GM21576 (cell line): Measurements from ENCODE around the gene SRPK1.
"Not testable (repeated sequence)": the region's sequence is repeated elsewhere in the genome, so short reads cannot be mapped to it uniquely, and the experiment has no call there.

Experiments used
- ATAC-seq: cut with Tn5 transposase; IDR thresholded peaks from one replicate; pipeline ENCODE4 v1.9.1; 2021; ENCODE audit warnings: mild to moderate bottlenecking, moderate library complexity; ENCODE audit not compliant: unreplicated experiment

The SRPK1 gene

GRCh38 chr6:35931873-35932272 lies 11.0 kb upstream of the SRPK1 start:
- ATAC-seq, result not testable (repeated sequence)

DNA sequence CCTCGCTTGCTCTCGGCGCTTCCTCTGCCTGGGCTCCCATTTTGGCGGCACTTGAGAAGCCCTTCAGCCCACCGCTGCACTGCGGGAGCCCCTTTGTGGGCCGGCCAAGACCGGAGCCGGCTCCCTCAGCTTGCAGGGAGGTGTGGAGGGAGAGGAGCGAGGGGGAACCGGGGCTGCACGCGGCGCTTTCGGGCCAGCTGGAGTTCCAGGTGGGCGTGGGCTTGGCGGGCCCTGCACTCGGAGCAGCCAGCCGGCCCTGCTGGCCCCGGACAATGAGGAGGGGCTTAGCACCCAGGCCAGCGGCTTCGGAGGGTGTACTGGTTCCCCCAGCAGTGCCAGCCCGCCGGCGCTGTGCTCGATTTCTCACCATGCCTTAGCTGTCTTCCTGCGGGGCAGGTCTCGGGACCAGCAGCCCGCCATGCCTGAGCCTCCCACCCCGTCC lies 10.2 kb upstream of the SRPK1 start:
- ATAC-seq, result no peak

DNA sequence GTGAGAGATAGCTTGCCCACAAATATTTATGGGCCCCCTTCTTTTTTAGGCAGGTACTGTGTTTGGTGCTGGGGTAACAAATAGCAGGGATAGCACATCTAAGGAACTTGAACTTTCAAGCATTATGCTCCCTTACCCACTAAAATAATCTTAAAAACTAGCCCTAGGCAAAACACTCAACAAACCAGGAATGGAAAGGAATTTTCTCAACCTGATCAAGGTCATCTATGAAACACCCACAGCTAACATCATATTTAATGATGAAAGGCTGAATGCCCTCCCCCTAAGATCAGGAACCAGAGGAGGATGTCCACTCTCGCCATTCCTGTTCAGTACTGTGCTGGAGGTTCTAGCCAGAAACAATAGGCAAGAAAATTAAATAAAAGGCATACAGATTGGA lies 8.7 kb upstream of the SRPK1 start:
- ATAC-seq, result no peak

DNA sequence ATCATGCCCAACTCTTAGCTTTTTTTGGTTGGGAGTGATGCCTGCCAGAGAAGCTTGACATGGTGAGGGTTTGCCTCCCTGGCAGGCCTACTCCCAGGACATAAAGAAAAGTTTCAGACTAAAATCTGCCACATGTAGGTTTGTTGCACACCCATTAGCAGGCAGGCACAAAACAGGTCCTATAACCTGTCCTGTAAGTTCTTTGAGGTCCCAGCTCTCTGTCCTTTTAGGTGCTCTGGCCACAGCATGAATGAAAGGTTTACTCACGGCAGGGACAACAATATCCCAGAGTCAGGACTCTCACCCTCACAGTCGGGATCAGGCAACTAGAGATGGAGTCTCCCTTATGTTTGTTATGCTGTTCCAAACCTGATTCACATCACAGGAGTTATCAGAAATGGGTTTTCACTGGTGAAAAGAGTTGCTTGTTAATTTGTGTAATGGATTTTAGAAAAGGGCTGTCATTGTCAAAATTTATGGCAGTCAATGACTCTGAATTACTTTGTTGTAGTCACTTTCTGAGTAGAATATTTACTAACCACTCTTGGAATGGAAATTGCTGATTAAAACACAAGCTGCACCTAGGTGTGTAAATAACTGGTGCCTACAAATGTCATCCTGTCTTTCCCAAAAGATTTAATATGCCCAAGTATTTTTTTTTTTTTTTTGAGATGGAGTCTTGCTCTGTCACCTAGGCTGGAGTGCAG lies 5.8 kb upstream of the SRPK1 start:
- ATAC-seq, result no peak

DNA sequence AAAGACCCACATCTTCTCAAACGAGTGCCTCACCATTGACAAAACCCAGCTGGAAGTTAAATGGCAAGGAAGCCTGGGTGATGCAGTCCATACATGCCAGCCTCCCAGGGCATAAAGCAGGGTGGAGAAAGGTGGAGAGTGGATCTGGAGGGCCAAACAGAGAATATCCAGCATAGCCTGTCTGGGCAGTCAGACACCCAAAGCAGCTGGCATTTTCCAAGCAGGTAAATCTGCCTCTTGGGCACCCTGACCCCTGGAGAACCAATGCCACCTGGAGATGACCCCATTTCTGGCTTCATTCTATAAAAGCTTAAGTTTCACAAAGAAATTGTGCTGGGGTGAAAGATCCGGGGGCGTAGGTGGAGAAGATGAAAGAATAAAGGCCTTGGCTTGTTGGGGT lies 5.1 kb upstream of the SRPK1 start:
- ATAC-seq, result no peak

- ATAC-seq, result no peak
These were observed 3.2 kb upstream of the SRPK1 start for GRCh38 chr6:35924146-35924545.

DNA sequence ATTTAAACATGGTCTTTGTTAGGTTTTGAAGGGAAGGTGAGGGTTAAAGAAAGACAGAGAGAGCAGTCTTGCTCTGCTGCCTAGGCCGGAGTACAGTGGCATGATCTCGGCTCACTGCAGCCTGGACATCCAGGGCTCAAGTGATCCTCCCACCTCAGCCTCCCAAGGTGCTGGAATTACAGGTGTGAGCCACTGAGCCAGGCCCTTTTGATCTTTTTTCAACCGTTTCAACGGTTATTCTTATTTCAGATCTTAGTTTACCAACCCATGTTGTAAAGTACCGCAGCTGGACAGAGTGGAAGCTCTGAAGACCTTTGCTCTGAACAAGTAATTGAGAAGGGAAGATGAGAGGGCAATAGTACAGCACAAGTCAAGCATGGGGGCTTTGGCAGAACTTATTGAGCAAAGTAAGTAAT lies 1.2 kb upstream of the SRPK1 start:
- no peak for ATAC-seq

GRCh38 chr6:35919827-35920751 lies 809 bp downstream of the SRPK1 start:
- ATAC-seq, result peak; percentile 15

DNA sequence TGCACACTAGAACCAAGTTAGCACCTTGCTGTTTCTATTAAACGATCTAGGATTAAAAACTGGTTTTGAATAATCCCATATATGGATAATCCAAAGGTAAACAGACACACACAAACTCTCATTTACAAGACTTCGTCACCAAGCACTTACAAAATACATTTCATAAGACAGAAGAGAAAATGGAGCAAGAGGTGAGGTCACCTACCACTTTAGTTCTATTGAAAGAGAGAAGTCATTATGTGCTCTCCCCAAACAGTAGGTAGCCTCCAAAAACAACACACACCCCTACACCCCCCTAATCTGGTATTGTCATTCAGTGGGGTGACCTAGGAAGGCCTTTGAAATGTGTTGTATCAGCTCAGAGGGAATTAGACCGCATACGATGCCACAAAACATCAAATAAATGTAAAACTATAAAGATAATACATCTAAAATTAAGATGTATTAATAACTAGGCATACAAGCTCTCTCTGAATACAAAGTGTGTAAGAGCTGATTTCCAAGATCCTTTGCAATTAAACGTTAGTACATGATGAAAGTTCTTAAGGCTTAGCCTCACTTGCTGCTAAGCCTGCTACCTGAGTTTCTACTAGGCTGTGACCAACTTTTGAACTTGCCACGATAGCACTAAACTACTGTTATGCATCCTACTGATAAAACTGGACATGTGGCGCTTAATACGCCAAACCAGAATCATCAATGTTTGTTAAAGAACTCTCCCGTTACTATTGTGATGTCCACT lies 1.6 kb downstream of the SRPK1 start:
- ATAC-seq, result no peak

DNA sequence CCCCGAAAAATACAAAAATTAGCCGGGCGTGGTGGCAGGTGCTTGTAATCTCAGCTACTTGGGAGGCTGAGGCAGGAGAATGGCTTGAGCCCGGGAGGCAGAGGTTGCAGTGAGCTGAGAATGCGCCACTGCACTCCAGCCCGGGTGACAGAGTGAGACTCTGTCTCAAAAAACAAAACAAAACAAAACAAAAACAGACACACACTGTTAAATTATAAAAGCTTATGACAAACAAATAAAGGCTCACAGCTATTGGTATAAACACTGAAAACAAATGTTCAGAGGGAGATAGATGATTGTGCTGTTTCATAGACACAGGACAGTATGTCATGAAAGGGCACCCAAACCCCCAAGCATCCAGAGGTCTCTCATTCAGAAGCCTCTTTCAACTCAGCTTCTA lies 4.0 kb downstream of the SRPK1 start:
- ATAC-seq, result not testable (repeated sequence)

DNA sequence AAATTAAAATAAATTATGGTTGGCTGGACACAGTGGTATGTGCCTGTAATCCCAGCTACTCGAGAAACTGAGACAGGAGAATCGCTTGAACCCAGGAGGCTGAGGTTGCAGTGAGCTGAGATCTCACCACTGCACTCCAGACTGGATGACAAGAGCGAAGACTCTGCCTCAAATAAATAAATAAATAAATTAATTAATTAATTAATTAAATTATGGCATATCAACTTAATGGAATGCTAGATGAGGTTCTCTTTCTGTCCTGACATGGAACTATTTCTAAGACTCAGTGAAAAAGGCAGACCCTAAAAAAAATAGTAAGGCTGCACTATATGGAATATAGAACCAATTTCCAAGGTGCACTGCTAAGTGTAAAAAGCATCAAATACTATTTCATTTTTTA lies 4.8 kb downstream of the SRPK1 start:
- no peak for ATAC-seq

- no peak for ATAC-seq
These were observed 6.4 kb downstream of the SRPK1 start for GRCh38 chr6:35914536-35914935.

DNA sequence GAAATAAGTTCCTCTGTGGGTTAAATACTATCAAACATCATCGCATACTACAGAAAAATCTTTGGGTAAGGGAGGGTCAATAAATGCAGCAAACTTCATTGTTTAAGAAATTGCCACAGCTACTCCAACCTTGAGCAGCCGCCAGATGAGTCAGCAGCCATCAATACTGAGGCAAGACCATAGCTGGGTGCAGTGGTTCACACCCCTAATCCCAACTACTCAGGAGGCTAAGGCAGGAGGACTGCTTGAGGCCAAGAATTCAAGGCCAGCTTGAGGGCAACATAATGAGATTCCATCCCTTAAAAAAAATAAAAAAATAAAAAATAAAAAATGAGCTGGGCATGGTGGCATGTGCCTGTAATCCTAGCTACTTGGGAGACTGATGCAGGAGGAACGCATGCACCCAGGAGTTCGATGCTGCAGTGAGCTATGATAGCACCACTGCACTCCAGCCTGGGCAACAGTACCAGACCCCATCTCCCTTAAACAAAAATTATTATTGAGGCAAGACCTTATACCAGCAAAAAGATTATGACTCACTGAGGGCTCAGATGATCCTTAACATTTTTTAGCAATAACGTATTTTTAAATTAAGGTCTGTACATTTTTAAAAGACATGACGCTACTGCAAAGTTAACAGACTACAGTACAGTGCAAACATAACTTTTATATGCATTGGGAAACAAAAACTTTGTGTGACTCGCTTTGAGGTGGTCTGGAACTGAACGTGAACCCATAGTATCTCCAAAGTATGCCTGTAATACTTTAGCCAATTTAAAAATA lies 8.8 kb downstream of the SRPK1 start:
- ATAC-seq, result no peak

DNA sequence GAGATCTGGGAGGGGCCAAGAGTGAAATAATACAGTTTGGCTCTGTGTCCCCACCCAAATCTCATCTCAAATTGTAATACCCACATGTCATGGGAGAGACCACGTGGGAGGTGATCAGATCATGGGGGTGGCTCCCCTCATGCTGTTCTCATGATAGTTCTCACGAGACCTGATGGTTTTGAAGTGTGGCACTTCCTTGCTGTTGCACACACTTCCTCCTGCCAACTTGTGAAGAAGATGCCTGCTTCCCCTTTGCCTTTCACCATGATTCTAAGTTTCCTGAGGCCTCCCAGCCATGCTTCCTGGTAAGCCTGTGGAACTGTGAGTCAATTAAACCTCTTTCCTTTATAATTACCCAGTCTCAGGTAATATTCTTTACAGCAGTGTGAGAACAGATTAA lies 11.3 kb downstream of the SRPK1 start:
- not testable (repeated sequence) for ATAC-seq

GRCh38 chr6:35908753-35909401 lies 12.0 kb downstream of the SRPK1 start:
- not testable (repeated sequence) for ATAC-seq

- no peak for ATAC-seq
These were observed 13.1 kb downstream of the SRPK1 start for GRCh38 chr6:35907750-35908149.

DNA sequence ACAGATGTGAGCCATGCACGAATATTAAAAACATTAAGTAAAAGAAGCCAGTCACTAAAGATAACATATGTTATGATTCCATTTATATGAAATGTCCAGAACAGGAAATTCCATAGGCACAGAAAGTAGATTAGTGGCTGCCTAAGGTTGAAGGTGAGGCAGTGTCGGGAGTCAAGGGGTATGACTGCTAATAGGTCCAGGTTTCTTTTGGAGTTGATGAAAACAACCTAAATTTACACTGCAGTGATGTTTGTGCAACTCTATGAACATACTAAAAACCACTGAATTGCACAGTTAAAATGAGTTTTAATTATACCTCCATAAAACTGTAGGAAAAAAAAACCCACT lies 14.4 kb downstream of the SRPK1 start:
- no peak for ATAC-seq

DNA sequence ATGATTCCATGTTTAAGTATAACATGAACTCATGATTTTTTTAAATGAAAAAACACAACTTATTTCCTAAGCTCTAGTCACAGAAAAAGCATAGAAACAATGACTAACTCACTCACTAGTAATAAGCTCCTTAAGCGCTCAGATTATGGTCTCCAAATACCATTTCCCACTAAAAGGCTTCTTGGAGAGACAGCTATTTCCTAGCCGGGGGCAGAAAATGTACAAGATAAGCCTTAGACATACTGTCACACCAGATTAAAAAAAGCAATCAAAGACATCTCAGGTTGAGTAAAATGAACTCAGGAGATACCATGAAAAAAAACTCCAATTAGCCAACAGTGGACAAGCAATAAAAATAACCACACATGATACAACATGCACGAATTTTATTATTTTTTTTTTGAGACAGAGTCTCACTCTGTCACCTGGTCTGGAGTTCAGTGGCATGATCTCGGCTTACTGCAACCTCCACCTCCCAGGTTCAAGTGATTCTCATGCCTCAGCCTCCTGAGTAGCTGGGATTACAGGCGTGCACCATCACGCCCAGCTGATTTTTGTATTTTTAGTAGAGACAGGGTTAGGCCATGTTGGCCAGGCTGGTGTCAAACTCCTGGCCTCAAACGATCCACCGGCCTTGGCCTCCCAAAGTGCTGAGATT lies 14.9 kb downstream of the SRPK1 start:
- no peak for ATAC-seq

DNA sequence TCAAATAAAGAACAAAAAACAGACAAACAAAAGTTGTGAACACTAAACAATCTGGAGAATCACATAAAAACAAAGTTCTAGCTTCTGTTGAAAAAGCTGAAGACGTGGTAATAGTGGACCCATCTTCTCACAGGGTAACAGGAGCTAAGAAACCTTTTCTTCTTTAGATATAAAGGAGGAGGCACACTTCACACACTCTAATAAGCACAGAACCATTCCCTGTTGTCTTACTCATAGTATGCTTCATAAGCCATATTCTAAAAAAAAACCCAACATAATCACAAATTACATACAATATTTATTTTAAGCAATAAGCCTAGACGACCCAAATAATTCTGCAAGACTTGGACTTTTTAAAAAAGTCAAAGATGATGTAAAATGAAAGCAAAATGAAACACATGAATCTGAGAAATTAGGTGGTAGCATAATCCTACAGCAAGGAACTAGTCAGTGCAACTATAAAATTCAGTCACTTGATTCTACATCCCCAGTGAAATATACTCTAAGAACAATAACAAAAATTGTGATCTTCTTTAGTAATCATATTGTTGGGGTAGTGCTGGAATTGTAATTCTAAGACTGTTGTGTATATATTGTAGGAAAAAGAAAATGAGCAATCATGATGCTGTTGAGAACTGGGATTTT lies 15.6 kb downstream of the SRPK1 start:
- ATAC-seq, result no peak
